Stimulated activated CD8-positive, alpha-beta memory T cell treated with anti-CD3 and anti-CD28 coated beads, Interleukin-15, amount 100 ng/mL, for 1 hour (primary cell): ENCODE data around the gene CUL4B.
"Not testable (repeated sequence)": the region's sequence is repeated elsewhere in the genome, so short reads cannot be mapped to it uniquely, and the experiment has no call there.

Experiments
- DNase-seq: peaks from one replicate; pipeline ENCODE4 v3.0.0-alpha.2; 2020; ENCODE audit warnings: low read depth

Gene CUL4B

GRCh38 chrX:120522820-120523219 is 37.9 kb downstream of the CUL4B start:
- DNase-seq: no peak

GRCh38 chrX:120517936-120518335 is 42.8 kb downstream of the CUL4B start:
- no peak for DNase-seq

- no peak for DNase-seq
These were observed 46.5 kb downstream of the CUL4B start for GRCh38 chrX:120514236-120514635.

DNA sequence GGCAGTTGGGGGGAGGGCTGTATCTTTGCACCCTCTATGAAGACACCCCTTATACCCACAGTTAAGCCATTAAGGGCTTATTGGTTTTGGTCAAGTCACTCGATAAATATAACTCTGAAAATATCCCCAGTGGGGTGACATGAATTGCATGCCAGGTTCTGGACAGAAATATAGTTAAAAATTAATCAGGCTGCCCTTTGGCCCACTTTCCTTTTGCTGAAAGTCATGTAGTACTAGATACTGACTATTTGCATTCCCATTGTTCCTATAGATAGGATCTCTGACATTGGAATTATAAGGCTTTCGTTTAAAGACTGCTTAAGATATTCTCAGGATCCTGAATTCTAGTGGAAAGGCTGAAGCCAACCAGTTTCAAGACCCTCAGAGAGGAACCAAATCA is 48.1 kb downstream of the CUL4B start:
- DNase-seq: no peak

GRCh38 chrX:120512222-120512621 is 48.5 kb downstream of the CUL4B start:
- no peak for DNase-seq

- no peak for DNase-seq
These were observed 56.2 kb downstream of the CUL4B start for GRCh38 chrX:120504569-120504968.

DNA sequence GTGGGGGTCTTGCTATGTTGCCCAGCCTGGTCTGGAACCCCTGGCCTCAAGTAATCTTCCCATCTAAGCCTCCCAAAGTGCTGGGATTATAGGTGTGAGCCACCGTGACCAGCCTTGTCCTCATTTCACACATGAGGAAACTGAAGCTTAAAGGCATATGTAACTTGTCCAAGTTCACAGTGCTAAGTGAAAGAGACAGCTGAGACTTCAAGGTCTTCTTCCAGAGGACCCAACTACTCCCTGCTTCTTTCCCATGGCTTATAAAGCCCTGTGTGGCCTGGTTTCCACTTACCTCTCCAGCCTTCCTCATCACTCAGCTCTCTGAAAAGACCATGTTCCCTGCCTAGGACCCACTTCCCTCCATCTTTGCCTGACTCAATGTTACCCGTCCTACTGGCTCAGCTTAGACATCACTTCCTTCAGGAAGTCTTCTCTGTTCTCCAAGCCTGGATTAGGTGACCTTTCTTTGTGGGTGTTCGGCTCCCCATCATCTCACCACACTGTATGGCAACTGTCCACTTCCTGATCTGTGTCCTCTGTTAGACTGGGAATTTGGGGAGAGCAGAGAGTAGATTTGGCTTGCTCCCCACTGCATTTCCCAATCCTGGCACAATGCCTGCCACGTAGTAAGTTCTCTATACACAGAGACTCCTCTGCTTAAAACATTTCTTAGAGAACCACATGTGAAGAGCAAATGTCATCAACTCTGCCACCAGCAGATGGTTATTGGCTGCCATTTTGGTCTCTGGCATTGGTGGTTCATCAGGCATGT is 61.3 kb downstream of the CUL4B start:
- no peak for DNase-seq

DNA sequence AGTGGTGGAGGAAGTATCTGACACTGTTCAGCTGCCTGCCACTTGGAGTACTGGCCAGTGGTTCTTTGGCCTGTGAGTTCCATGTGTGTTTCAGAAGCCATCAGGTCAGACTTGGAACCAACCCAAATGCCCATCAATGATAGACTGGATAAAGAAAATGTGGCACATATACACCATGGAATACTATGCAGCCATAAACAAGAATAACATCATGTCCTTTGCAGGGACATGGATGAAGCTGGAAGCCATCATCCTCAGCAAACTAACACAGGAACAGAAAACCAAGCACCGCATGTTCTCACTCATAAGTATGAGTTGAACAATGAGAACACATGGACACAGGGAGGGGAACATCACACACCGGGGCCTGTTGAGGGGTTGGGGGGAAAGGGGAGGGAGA is 70.6 kb downstream of the CUL4B start:
- DNase-seq: not testable (repeated sequence)

- no peak for DNase-seq
These were observed 74.0 kb downstream of the CUL4B start for GRCh38 chrX:120486786-120487185.

DNA sequence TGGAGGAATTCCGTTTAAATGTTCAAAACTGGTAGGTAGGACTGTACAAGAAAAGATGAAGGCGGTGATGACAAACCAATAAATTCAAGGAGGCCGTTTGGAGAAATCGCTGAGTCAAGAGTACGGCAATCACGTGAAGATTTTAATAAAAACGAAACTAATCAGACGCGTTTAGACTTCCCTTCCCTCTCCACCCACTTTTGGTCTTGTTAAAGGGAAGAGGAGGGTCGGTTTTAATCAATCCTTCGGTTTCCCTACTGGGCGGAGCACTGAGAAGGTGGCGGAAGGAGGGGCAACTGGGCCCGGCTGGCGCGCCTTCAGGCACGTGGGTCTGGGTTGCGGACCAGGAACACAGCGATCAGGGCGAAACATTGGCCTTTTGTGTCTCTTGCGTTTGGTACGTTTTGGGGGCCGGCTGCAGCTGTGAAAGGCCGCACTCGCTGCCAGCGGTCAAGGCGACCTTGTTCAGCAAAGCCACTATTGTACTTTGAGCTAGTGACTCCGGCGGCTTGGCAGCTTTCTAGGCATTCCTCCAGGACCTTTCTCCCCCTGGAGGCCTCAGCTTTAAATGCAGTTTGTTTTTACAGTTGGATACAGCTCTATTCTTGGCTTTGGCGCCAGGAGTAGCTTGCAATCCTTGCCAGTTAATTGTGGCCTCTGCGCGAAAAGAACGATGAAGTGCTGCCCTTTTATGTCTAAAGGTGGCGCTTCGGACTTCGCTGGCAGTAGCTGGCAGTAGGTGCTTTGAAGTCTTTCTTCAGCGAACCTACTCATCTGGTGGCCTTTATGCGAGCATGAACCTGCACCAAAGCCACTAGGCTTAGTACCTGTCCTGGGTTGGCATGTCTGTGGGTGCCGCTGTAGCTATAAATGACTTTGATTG is 74.9 kb downstream of the CUL4B start:
- no peak for DNase-seq

DNA sequence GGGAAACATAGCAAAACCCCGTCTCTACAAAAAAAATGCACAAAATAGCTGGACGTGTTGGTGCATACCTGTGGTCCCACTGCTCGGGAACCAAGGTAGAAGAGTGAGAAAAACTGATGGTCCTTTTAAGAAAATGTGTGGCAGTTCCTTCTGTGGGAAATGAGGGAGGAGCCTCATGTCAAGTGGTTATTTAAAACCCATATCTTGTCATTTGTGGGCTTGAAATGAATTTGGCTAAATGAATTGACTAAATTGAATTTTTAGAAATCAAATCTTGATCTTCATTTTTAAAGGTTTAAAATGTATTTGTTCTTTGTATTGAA is 75.5 kb downstream of the CUL4B start:
- DNase-seq: no peak

DNA sequence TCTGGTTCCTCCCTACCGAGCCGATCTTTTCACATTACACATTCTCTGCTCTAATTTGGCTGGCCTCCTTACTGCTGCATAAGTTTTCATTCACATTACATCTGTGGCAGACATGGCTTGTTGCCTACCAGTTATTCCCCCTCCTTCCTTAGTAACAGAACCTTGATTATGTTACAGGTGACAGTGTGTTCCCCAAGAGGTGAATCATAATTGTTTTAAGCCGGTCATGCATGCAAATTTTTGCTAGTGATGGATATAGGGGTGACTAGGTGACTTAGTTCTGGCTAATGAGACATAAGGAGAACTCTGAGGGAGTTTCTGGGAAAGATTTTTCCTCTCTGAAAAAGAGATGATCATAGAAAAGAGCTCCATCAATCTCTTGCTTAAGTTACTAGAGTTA is 83.3 kb downstream of the CUL4B start:
- DNase-seq: no peak

DNA sequence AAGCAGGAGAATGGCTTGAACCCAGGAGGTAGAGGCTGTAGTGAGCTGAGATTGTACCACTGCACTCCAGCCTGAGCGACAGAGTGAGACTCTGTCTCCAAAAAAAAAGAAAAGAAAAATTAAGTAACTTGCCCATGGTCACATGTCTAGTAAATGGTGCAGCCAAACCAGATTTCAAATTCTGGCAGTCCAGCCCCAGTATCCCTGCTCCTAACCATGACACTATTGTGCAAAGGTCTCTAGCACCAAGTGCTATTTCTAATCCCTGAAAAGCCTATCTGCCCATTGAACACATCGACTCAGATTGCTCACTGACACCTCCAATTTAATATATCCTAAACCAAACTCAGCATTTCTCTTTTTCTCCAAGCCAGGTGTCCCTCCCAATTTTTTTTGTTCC is 84.0 kb downstream of the CUL4B start:
- DNase-seq: no peak

- not testable (repeated sequence) for DNase-seq
These were observed 85.3 kb downstream of the CUL4B start for GRCh38 chrX:120475447-120475846.
